ENCODE measurements around the gene RASA2. TPM values are rescaled to one million over a fixed set of nuclear protein-coding genes. Genes with fewer than 3 reads are reported as not detected.

RASA2 gene
- total and polyA plus RNA-seq, 2 experiments from 2014 or later = 16.6 to 28.6 TPM

DNA sequence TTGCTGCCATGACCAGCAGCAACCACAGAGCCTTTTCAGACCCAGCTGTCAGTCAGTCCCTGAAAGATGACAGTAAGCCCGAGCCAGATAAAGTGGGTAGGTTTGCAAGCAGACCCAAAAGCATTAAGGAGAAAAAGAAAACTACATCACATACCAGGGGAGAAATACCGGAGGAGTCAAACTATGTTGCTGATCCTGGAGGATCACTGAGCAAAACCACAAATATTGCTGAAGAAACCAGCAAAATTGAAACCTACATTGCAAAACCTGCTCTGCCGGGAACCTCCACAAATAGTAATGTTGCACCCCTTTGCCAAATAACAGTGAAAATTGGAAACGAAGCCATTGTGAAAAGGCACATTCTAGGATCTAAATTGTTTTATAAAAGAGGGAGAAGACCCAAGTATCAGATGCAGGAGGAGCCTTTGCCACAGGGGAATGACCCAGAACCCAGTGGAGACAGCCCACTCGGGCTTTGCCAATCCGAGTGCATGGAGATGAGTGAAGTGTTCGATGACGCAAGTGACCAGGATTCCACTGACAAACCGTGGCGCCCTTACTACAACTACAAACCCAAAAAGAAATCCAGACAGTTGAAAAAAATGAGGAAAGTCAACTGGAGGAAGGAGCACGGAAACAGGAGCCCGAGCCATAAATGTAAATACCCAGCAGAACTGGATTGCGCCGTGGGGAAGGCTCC, 42.1 kb upstream of the RASA2 start:
- Mint-ChIP-seq H3K4me3 (no peak overlapping the region), H3K36me3 (ENCODE audit: low read depth) (no peaks in the 10 kb centered on the region), H3K4me1 (peaks cover 8% of the 10 kb centered on the region; the same call in 2 of the 3 replicates), H3K9me3 (no peaks in the 10 kb centered on the region), H3K27ac (no peak overlapping the region), H3K27me3 (ENCODE audit: insufficient read depth, low read depth, poor library complexity) (peaks cover 1% of the 10 kb centered on the region)
- H3K9me2 ChIP-seq (ENCODE audit: insufficient read depth) = no peaks in the 10 kb centered on the region
- H2AFZ ChIP-seq = no peak overlapping the region
- no peak for DNase-seq (ENCODE audit: low spot score)
- no peaks in the 10 kb centered on the region; the same call in 1 of the 2 replicates for H3K4me1 ChIP-seq (ENCODE audit: insufficient read depth)
- ATAC-seq = no peak
- no peak overlapping the region for H3K4me3 ChIP-seq
- H3K27me3 ChIP-seq (ENCODE audit: insufficient read depth) = no peaks in the 10 kb centered on the region
- no peaks in the 10 kb centered on the region for H3F3A ChIP-seq (replicated peaks; ENCODE audit: low read depth)
- no peaks in the 10 kb centered on the region for H3K79me2 ChIP-seq (replicated peaks; ENCODE audit: insufficient read depth)
- H3K36me3 ChIP-seq (ENCODE audit: insufficient read depth) = no peaks in the 10 kb centered on the region
- TF ChIP-seq EZH2phosphoT487 (IDR thresholded peaks at IDR 0.05; ENCODE audit: unreplicated experiment) (no peak), EZH2 (IDR thresholded peaks at IDR 0.05; ENCODE audit: low read depth, unreplicated experiment) (no peak), STAT1 (IDR thresholded peaks at IDR 0.05; ENCODE audit: unreplicated experiment) (no peak), POLR2AphosphoS5 (IDR thresholded peaks at IDR 0.05; ENCODE audit: low read depth) (no peak), NANOG (IDR thresholded peaks at IDR 0.05; ENCODE audit: borderline replicate concordance) (no peak), CREB1 (CRISPR knock-in tag; IDR thresholded peaks at IDR 0.05; ENCODE audit: low read depth) (no peak), ZNF114 (CRISPR knock-in tag; IDR thresholded peaks at IDR 0.05) (no peak)
- TF ChIP-seq, protein P1, sequence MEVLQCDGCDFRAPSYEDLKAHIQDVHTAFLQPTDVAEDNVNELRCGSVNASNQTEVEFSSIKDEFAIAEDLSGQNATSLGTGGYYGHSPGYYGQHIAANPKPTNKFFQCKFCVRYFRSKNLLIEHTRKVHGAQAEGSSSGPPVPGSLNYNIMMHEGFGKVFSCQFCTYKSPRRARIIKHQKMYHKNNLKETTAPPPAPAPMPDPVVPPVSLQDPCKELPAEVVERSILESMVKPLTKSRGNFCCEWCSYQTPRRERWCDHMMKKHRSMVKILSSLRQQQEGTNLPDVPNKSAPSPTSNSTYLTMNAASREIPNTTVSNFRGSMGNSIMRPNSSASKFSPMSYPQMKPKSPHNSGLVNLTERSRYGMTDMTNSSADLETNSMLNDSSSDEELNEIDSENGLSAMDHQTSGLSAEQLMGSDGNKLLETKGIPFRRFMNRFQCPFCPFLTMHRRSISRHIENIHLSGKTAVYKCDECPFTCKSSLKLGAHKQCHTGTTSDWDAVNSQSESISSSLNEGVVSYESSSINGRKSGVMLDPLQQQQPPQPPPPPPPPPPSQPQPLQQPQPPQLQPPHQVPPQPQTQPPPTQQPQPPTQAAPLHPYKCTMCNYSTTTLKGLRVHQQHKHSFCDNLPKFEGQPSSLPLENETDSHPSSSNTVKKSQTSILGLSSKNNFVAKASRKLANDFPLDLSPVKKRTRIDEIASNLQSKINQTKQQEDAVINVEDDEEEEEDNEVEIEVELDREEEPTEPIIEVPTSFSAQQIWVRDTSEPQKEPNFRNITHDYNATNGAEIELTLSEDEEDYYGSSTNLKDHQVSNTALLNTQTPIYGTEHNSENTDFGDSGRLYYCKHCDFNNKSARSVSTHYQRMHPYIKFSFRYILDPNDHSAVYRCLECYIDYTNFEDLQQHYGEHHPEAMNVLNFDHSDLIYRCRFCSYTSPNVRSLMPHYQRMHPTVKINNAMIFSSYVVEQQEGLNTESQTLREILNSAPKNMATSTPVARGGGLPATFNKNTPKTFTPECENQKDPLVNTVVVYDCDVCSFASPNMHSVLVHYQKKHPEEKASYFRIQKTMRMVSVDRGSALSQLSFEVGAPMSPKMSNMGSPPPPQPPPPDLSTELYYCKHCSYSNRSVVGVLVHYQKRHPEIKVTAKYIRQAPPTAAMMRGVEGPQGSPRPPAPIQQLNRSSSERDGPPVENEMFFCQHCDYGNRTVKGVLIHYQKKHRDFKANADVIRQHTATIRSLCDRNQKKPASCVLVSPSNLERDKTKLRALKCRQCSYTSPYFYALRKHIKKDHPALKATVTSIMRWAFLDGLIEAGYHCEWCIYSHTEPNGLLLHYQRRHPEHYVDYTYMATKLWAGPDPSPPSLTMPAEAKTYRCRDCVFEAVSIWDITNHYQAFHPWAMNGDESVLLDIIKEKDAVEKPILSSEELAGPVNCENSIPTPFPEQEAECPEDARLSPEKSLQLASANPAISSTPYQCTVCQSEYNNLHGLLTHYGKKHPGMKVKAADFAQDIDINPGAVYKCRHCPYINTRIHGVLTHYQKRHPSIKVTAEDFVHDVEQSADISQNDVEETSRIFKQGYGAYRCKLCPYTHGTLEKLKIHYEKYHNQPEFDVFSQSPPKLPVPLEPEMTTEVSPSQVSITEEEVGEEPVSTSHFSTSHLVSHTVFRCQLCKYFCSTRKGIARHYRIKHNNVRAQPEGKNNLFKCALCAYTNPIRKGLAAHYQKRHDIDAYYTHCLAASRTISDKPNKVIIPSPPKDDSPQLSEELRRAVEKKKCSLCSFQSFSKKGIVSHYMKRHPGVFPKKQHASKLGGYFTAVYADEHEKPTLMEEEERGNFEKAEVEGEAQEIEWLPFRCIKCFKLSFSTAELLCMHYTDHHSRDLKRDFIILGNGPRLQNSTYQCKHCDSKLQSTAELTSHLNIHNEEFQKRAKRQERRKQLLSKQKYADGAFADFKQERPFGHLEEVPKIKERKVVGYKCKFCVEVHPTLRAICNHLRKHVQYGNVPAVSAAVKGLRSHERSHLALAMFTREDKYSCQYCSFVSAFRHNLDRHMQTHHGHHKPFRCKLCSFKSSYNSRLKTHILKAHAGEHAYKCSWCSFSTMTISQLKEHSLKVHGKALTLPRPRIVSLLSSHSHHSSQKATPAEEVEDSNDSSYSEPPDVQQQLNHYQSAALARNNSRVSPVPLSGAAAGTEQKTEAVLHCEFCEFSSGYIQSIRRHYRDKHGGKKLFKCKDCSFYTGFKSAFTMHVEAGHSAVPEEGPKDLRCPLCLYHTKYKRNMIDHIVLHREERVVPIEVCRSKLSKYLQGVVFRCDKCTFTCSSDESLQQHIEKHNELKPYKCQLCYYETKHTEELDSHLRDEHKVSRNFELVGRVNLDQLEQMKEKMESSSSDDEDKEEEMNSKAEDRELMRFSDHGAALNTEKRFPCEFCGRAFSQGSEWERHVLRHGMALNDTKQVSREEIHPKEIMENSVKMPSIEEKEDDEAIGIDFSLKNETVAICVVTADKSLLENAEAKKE (CRISPR knock-in tag; IDR thresholded peaks at IDR 0.05) = no peak
- TF ChIP-seq, protein P2, sequence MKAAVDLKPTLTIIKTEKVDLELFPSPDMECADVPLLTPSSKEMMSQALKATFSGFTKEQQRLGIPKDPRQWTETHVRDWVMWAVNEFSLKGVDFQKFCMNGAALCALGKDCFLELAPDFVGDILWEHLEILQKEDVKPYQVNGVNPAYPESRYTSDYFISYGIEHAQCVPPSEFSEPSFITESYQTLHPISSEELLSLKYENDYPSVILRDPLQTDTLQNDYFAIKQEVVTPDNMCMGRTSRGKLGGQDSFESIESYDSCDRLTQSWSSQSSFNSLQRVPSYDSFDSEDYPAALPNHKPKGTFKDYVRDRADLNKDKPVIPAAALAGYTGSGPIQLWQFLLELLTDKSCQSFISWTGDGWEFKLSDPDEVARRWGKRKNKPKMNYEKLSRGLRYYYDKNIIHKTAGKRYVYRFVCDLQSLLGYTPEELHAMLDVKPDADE (IDR thresholded peaks at IDR 0.05) = no peak
- TF ChIP-seq, protein P3, sequence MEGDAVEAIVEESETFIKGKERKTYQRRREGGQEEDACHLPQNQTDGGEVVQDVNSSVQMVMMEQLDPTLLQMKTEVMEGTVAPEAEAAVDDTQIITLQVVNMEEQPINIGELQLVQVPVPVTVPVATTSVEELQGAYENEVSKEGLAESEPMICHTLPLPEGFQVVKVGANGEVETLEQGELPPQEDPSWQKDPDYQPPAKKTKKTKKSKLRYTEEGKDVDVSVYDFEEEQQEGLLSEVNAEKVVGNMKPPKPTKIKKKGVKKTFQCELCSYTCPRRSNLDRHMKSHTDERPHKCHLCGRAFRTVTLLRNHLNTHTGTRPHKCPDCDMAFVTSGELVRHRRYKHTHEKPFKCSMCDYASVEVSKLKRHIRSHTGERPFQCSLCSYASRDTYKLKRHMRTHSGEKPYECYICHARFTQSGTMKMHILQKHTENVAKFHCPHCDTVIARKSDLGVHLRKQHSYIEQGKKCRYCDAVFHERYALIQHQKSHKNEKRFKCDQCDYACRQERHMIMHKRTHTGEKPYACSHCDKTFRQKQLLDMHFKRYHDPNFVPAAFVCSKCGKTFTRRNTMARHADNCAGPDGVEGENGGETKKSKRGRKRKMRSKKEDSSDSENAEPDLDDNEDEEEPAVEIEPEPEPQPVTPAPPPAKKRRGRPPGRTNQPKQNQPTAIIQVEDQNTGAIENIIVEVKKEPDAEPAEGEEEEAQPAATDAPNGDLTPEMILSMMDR (conservative IDR thresholded peaks at IDR 0.05; ENCODE audit: low read depth in 2 of 2) = no peak
- no peaks in the 10 kb centered on the region for H4K20me1 ChIP-seq (replicated peaks; ENCODE audit: insufficient read depth)
- H3K4me2 ChIP-seq = no peak overlapping the region
- H3K27ac ChIP-seq (ENCODE audit: low read depth) = no peak overlapping the region

Measured in GM23338 (cell line).